HFFc6 (cell line): ENCODE measurements around the gene SLC4A5. TPM values are rescaled to one million over a fixed set of nuclear protein-coding genes. Genes with fewer than 3 reads are reported as not detected.
A peak's percentile ranks its signal among the peaks of the same experiment; 100 is the strongest.

Experiments used
- DNase-seq: peaks from one replicate; pipeline ENCODE4 v3.0.0-alpha.2; 2018
- H3K27ac Mint-ChIP-seq: 2 replicates; pipeline ENCODE4 v1.8.0; 2020; ENCODE audit warnings: mild to moderate bottlenecking, mixed read lengths
- H3K27me3 Mint-ChIP-seq: 2 replicates; pipeline ENCODE4 v1.8.0; 2021; ENCODE audit warnings: mild to moderate bottlenecking, moderate library complexity, mixed read lengths; ENCODE audit not compliant: insufficient read depth
- H3K36me3 Mint-ChIP-seq: 2 replicates; pipeline ENCODE4 v1.8.0; 2021; ENCODE audit warnings: low read depth, mixed read lengths
- H3K4me1 Mint-ChIP-seq: 2 replicates; pipeline ENCODE4 v1.8.0; 2020; ENCODE audit warnings: low read depth, mixed read lengths
- H3K4me3 Mint-ChIP-seq: 2 replicates; pipeline ENCODE4 v1.8.0; 2020; ENCODE audit warnings: mild to moderate bottlenecking, moderate library complexity, mixed read lengths
- H3K9me3 Mint-ChIP-seq: 2 replicates; pipeline ENCODE4 v1.8.0; 2020; ENCODE audit warnings: mild to moderate bottlenecking, mixed read lengths
- total RNA-seq, 6 experiments: library from RNA; stranded (reverse); fragmentation: NEBNext Ultra II Directional; extraction: Animal tissue kit (Norgen Biotek cat#: 25700); gene quantifications; 2 replicates in 1 of 6; 3 replicates in 5 of 6; pipeline ENCODE4 v1.2.3, GENCODE V29; 2021
- TF ChIP-seq, protein P1 (sequence below): fragments of 200-600 bp; sonication (generic); IDR thresholded peaks from 2 replicates; pipeline ENCODE4 v1.5.0; 2021; ENCODE audit warnings: antibody characterized with exemption, mild to moderate bottlenecking

SLC4A5 gene
- total RNA-seq, 6 experiments from 2014 or later, result 0.19 to 0.40 (median 0.31) TPM; not detected in 3

DNA sequence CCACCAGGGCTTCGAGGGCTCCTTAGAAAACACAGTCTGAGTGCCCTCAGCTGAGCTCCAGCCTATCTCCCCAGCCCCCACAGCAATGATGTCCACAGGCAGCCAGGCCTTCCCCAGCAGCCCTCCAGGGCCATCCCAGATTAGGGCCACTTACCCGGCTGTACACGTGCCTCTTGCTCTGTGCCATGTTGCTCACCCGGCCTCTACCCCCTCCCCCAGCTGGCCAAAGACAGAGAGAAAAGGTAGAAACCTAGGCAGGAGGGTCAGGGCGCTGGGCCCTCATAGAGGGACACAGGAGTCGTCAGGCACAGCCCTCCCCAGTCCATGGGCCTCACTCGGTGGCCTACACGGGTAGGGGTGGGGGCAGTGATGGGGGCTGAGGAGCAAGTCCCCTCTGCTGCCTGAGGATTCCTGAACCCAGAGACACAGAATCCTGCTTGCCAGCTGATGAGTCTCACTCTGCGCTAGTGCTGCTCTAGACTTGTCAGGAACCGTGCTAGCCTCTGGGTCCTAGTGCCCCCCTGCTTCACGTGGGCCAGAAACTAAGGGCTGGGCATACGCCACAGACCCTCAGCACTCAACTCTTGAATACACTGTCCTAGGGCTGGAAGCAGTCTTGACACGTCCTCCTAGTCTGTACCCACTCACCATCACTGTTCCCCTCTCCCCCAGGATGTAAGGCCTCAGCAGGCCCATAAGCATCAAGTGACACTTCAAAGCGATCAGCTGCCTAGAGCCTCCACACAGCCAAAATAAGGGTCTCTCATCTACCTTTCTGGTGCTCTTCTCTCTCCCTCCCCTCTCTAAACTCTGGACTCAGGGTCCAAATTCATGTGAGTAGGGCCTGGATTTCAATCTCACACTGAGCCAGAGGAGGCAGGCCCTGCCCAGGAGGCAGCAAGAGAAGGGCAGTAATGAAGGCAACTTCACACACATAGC, 36.9 kb upstream of the SLC4A5 start, which contains the start of gene DCTN1:
DCTN1 (minus strand) TSS at position 461 of the 939 bp plus-strand sequence; CDS start at position 187, 274 bp downstream.
- TF ChIP-seq, protein P1, sequence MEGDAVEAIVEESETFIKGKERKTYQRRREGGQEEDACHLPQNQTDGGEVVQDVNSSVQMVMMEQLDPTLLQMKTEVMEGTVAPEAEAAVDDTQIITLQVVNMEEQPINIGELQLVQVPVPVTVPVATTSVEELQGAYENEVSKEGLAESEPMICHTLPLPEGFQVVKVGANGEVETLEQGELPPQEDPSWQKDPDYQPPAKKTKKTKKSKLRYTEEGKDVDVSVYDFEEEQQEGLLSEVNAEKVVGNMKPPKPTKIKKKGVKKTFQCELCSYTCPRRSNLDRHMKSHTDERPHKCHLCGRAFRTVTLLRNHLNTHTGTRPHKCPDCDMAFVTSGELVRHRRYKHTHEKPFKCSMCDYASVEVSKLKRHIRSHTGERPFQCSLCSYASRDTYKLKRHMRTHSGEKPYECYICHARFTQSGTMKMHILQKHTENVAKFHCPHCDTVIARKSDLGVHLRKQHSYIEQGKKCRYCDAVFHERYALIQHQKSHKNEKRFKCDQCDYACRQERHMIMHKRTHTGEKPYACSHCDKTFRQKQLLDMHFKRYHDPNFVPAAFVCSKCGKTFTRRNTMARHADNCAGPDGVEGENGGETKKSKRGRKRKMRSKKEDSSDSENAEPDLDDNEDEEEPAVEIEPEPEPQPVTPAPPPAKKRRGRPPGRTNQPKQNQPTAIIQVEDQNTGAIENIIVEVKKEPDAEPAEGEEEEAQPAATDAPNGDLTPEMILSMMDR, result no peak
- Mint-ChIP-seq H3K27ac (peak within 1 kb of the TSS; percentile 87), H3K4me3 (peak within 1 kb of the TSS; percentile 91), H3K4me1 (peaks cover 44% of the 10 kb centered on the region), H3K9me3 (no peaks in the 10 kb centered on the region), H3K27me3 (peaks cover 4% of the 10 kb centered on the region), H3K36me3 (peaks cover 17% of the 10 kb centered on the region)
- DNase-seq, result peak; percentile 65

DNA sequence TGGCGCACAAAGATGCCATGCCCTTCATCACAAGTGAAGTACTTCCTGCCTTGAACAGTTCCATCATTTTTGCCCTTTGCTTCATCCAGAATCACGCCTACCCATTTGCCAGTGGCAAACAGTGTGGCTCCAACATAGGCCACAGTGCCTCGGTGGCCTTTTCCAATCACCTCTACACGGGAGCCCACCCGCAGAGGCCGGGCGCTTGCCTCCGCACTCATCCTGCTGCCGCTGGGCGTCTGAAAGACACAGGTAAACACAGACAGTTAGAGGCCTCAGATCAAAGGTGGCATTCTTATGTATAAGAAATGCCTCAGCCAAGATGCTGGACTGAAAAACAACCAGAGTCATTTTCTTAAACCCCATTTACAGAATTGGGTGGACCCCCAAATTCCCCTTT, 34.8 kb upstream of the SLC4A5 start:
- no peak for DNase-seq
- Mint-ChIP-seq H3K9me3 (no peaks in the 10 kb centered on the region), H3K27ac (no peak overlapping the region), H3K4me3 (no peak overlapping the region), H3K27me3 (peaks cover 4% of the 10 kb centered on the region), H3K4me1 (peaks cover 57% of the 10 kb centered on the region), H3K36me3 (peaks cover 17% of the 10 kb centered on the region)
- TF ChIP-seq, protein P1, result no peak

DNA sequence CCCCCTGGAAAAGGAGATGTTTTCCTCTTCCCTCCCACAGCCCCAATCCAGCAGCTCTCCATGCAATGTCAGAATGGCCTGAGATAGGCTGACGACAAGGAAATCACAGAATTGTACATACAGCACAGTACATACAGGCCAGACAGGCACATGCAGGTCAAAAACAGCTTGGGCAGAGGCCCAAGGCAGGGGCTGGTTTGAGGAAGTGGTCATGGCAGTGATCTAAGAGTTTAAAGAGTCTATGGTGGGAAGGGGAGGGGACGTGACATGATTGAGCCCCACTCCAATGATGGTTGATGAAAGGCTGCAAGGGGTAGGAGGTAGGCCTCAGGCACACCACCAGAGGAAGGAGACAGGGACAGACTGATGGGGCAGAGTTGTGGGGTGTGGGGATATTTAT, 32.6 kb upstream of the SLC4A5 start:
- Mint-ChIP-seq H3K4me1 (peaks cover 45% of the 10 kb centered on the region), H3K27me3 (peaks cover 6% of the 10 kb centered on the region), H3K9me3 (no peaks in the 10 kb centered on the region), H3K36me3 (peaks cover 13% of the 10 kb centered on the region), H3K4me3 (no peak overlapping the region), H3K27ac (peak overlapping the region; percentile 14; the same call in 1 of the 2 replicates)
- TF ChIP-seq, protein P1, result no peak
- DNase-seq, result no peak

DNA sequence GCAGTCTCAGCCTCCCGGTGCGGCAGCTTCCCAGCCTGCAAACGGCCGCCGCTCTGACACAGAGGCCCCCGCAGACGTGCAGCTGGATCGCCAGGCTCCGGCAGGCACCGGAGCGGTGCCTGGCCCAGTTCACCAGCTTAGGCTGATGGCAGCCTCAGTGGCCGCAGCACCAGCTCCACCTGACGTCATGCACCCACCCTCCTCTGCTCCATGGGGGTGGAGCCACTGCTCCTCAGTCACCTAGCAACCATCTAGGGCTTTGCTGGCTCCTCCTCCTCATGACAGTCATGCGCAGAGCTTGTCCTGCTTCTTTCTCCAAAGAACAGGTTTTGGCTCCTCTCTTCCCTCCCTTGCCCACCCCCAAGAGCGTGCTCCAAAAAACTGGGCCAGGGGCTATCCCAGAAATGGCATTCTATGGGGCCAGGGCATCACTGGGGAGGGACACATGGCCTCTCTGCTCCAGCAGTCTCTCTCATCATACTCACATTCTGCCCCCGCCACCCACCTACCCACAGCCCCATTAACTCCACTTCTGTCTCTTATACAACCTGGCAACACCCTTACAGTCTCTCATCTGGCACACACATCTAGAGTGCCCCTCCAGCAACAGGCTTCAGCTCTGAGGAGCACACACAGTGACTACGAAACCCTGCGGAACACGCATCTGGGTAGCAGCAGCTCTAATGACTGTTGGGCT, 31.4 kb upstream of the SLC4A5 start:
- peaks cover 34% of the 10 kb centered on the region for H3K4me1 Mint-ChIP-seq
- H3K9me3 Mint-ChIP-seq, result no peaks in the 10 kb centered on the region
- peak overlapping the region; percentile 57 for H3K27ac Mint-ChIP-seq
- H3K36me3 Mint-ChIP-seq, result peaks cover 24% of the 10 kb centered on the region
- TF ChIP-seq, protein P1, result no peak
- H3K4me3 Mint-ChIP-seq, result peak overlapping the region; percentile 35
- peaks cover 3% of the 10 kb centered on the region; the same call in 1 of the 2 replicates for H3K27me3 Mint-ChIP-seq
- DNase-seq, result peak; percentile 67

DNA sequence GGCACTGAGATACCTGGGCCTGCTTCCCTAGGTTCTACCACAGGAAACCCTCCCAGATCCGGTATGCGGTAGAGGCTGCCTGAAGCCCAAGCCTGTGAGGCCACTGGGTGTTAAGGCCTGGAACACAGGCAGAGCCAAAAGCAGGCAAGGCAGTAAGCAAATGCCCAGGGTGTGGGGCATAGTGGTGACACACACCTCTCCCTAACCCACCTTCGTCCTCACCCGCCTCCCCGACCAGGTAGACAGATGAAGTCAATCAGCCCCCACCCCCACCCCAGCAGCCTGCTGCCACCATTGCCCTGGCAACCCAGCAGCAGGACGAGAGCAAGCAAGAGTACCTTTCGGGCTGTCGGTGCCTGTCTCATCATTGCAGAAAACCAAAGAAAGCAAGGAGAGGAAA, 30.8 kb upstream of the SLC4A5 start:
- Mint-ChIP-seq H3K4me1 (peaks cover 27% of the 10 kb centered on the region), H3K9me3 (no peaks in the 10 kb centered on the region), H3K4me3 (peak overlapping the region; percentile 35; the same call in 1 of the 2 replicates), H3K36me3 (peaks cover 24% of the 10 kb centered on the region), H3K27me3 (peaks cover 3% of the 10 kb centered on the region; the same call in 1 of the 2 replicates), H3K27ac (peak overlapping the region; percentile 57; the same call in 1 of the 2 replicates)
- TF ChIP-seq, protein P1, result no peak
- DNase-seq, result no peak
